Measurements from ENCODE around the gene CHRM1. TPM values are rescaled to one million over a fixed set of nuclear protein-coding genes. Genes with fewer than 3 reads are reported as not detected.

Gene CHRM1
- total and polyA plus RNA-seq, 2 donors from 2014 or later: 0.22 to 0.44 TPM

- H3K4me1 ChIP-seq (ENCODE audit: control insufficient read depth in 2 of 3, insufficient read depth in 2 of 3, low read depth in 1 of 3, low read length in 3 of 3): peaks cover 3 to 11% (median 10%) of the 10 kb centered on the region in 3 donors
- DNase-seq: peak in 1 of 5 donors; percentile 37
- no peaks in the 10 kb centered on the region for H3K36me3 ChIP-seq (ENCODE audit: control insufficient read depth in 2 of 3, insufficient read depth in 3 of 3, low read length in 3 of 3)
- FAIRE-seq: no peak
- no peak for TF ChIP-seq CTCF (IDR thresholded peaks at IDR 0.05; ENCODE audit: borderline replicate concordance, extremely low read depth, insufficient read depth)
- intact Hi-C loops (cut with DNase I): no loop called here
- H3K27me3 ChIP-seq (ENCODE audit: control insufficient read depth, insufficient read depth, low read length): no peaks in the 10 kb centered on the region
- no peak overlapping the region for H3K9ac ChIP-seq (ENCODE audit: low read length in 3 of 3)
- H3K9me3 ChIP-seq (ENCODE audit: control insufficient read depth in 2 of 3, insufficient read depth in 1 of 3, low read length in 3 of 3): no peaks in the 10 kb centered on the region
- no peak overlapping the region for H3K27ac ChIP-seq (ENCODE audit: low read depth in 2 of 2, low read length in 2 of 2)
- no peak overlapping the region for H3K4me3 ChIP-seq (ENCODE audit: low read length in 3 of 3)
These were observed 45.3 kb downstream of the CHRM1 start for GRCh38 chr11:62875698-62876478.

- Histone ChIP-seq H3K4me3 (ENCODE audit: low read length in 3 of 3) (no peak overlapping the region), H3K9me3 (ENCODE audit: control insufficient read depth in 2 of 3, insufficient read depth in 1 of 3, low read length in 3 of 3) (no peaks in the 10 kb centered on the region), H3K27ac (ENCODE audit: low read depth in 2 of 2, low read length in 2 of 2) (no peak overlapping the region), H3K9ac (ENCODE audit: low read length in 3 of 3) (no peak overlapping the region), H3K36me3 (ENCODE audit: control insufficient read depth in 2 of 3, insufficient read depth in 3 of 3, low read length in 3 of 3) (no peaks in the 10 kb centered on the region), H3K4me1 (ENCODE audit: control insufficient read depth in 2 of 3, insufficient read depth in 2 of 3, low read depth in 1 of 3, low read length in 3 of 3) (peaks cover 2 to 7% (median 6%) of the 10 kb centered on the region in 3 donors), H3K27me3 (ENCODE audit: control insufficient read depth, insufficient read depth, low read length) (no peaks in the 10 kb centered on the region)
- DNase-seq: peak in 1 of 5 donors; percentile 25
- TF ChIP-seq CTCF (IDR thresholded peaks at IDR 0.05; ENCODE audit: borderline replicate concordance, extremely low read depth, insufficient read depth): no peak
- intact Hi-C loops (cut with DNase I): no loop called here
- FAIRE-seq: no peak
These were observed 46.3 kb downstream of the CHRM1 start for GRCh38 chr11:62874851-62875250.

- no peak overlapping the region for H3K4me3 ChIP-seq (ENCODE audit: low read length in 3 of 3)
- H3K9me3 ChIP-seq (ENCODE audit: control insufficient read depth in 2 of 3, insufficient read depth in 1 of 3, low read length in 3 of 3): no peaks in the 10 kb centered on the region
- no peaks in the 10 kb centered on the region for H3K27me3 ChIP-seq (ENCODE audit: control insufficient read depth, insufficient read depth, low read length)
- no peak overlapping the region for H3K9ac ChIP-seq (ENCODE audit: low read length in 3 of 3)
- FAIRE-seq (no peak), DNase-seq (peak in 1 of 5 donors; percentile 16)
- H3K36me3 ChIP-seq (ENCODE audit: control insufficient read depth in 2 of 3, insufficient read depth in 3 of 3, low read length in 3 of 3): no peaks in the 10 kb centered on the region
- intact Hi-C loops (cut with DNase I): loop anchor here (10.0 kb wide), 1 partner anchor 81 kb away; the partner anchor contains the start of gene TMEM179B
- H3K27ac ChIP-seq (ENCODE audit: low read depth in 2 of 2, low read length in 2 of 2): no peak overlapping the region
- no peak for TF ChIP-seq CTCF (IDR thresholded peaks at IDR 0.05; ENCODE audit: borderline replicate concordance, extremely low read depth, insufficient read depth)
- no peaks in the 10 kb centered on the region for H3K4me1 ChIP-seq (ENCODE audit: control insufficient read depth in 2 of 3, insufficient read depth in 2 of 3, low read depth in 1 of 3, low read length in 3 of 3)
These were observed 55.5 kb downstream of the CHRM1 start for GRCh38 chr11:62865635-62866034.

Data from kidney (tissue), 14 donors.